HG02588 (cell line): ENCODE data around the gene KAZN.

Experiments
- ATAC-seq: cut with Tn5 transposase; IDR thresholded peaks from one replicate; pipeline ENCODE4 v1.9.1; 2021; ENCODE audit warnings: mild to moderate bottlenecking, moderate library complexity; ENCODE audit not compliant: unreplicated experiment

KAZN gene

GRCh38 chr1:14612256-14612655, 13.8 kb downstream of the KAZN start:
- ATAC-seq = no peak

- ATAC-seq = no peak
Measured at GRCh38 chr1:14613926-14614325, 15.4 kb downstream of the KAZN start.

- ATAC-seq = no peak
Measured at GRCh38 chr1:14614341-14614740, 15.9 kb downstream of the KAZN start.

GRCh38 chr1:14615549-14616218, 17.2 kb downstream of the KAZN start:
- ATAC-seq = no peak

- no peak for ATAC-seq
Measured at GRCh38 chr1:14616632-14617396, 18.3 kb downstream of the KAZN start.

GRCh38 chr1:14617791-14618190, 19.3 kb downstream of the KAZN start:
- ATAC-seq = no peak

GRCh38 chr1:14620941-14621340, 22.5 kb downstream of the KAZN start:
- no peak for ATAC-seq

GRCh38 chr1:14623090-14623489, 24.6 kb downstream of the KAZN start:
- ATAC-seq = no peak

GRCh38 chr1:14624941-14625340, 26.5 kb downstream of the KAZN start:
- no peak for ATAC-seq

- ATAC-seq = no peak
Measured at GRCh38 chr1:14625572-14625971, 27.1 kb downstream of the KAZN start.

- no peak for ATAC-seq
Measured at GRCh38 chr1:14625996-14626395, 27.5 kb downstream of the KAZN start.

GRCh38 chr1:14626869-14627607, 28.6 kb downstream of the KAZN start:
- no peak for ATAC-seq

- no peak for ATAC-seq
Measured at GRCh38 chr1:14627608-14628489, 29.4 kb downstream of the KAZN start.

- ATAC-seq = no peak
Measured at GRCh38 chr1:14629363-14630014, 31.0 kb downstream of the KAZN start.

- no peak for ATAC-seq
Measured at GRCh38 chr1:14630986-14631385, 32.5 kb downstream of the KAZN start.

- no peak for ATAC-seq
Measured at GRCh38 chr1:14631421-14631820, 32.9 kb downstream of the KAZN start.

GRCh38 chr1:14634486-14634885, 36.0 kb downstream of the KAZN start:
- no peak for ATAC-seq

GRCh38 chr1:14635421-14635820, 36.9 kb downstream of the KAZN start:
- ATAC-seq = no peak

GRCh38 chr1:14636897-14637632, 38.6 kb downstream of the KAZN start:
- no peak for ATAC-seq
